Urinary bladder (tissue), 4 donors: ENCODE measurements around the gene SLC19A1. TPM values are rescaled to one million over a fixed set of nuclear protein-coding genes. Genes with fewer than 3 reads are reported as not detected.
"Not testable (repeated sequence)": the region's sequence is repeated elsewhere in the genome, so short reads cannot be mapped to it uniquely, and the experiment has no call there.

ENCODE experiments used
- DNase-seq: peaks from one replicate; pipeline ENCODE4 v3.0.0-alpha.2; 2015; ENCODE audit errors: extremely low spot score
- H3K27ac ChIP-seq: one replicate; pipeline ENCODE4 v1.5.1; 2013; ENCODE audit warnings: low read depth, mild to moderate bottlenecking, moderate library complexity
- H3K36me3 ChIP-seq: one replicate; pipeline ENCODE4 v1.6.1; 2013; ENCODE audit warnings: mild to moderate bottlenecking, moderate library complexity; ENCODE audit not compliant: insufficient read depth
- H3K4me1 ChIP-seq: one replicate; pipeline ENCODE4 v1.6.1; 2013; ENCODE audit warnings: mild to moderate bottlenecking, moderate library complexity; ENCODE audit not compliant: insufficient read depth
- H3K4me3 ChIP-seq: one replicate; pipeline ENCODE4 v1.5.1; 2013; ENCODE audit warnings: low read depth, low read length
- WGBS: extraction: QIAGEN DNeasy Blood & Tissue Kit; methylation state at CpG from one replicate; pipeline ENCODE4 v1.1.7; 2013; 5-methylcytosine and 5-hydroxymethylcytosine counted together
- polyA plus RNA-seq: library from polyadenylated mRNA; stranded (reverse); fragments of 200-250 nt; gene quantifications from one replicate; pipeline ENCODE4 v1.2.3, GENCODE V29; 2013
- total RNA-seq: library from RNA; depleted of rRNA; stranded (reverse); fragments of >200 nt; gene quantifications from one replicate; pipeline ENCODE4 v1.2.3, GENCODE V29; 2014
- donor health status: healthy with polysubstance abuse.
- donor health status: healthy.

SLC19A1 gene
- total and polyA plus RNA-seq, 2 donors: 4.2 to 7.5 TPM

GRCh38 chr21:45572783-45573451 is 30.7 kb upstream of the SLC19A1 start:
- no peaks in the 10 kb centered on the region for H3K4me1 ChIP-seq
- no peak overlapping the region for H3K4me3 ChIP-seq
- no peak for DNase-seq
- H3K27ac ChIP-seq: no peak overlapping the region
- 80% methylated on average over 11 of the region's 11 CpGs for WGBS
- no peaks in the 10 kb centered on the region for H3K36me3 ChIP-seq

- 94% methylated on average over 8 of the region's 8 CpGs for WGBS
- DNase-seq: no peak
- no peak overlapping the region for H3K27ac ChIP-seq
- no peaks in the 10 kb centered on the region for H3K36me3 ChIP-seq
- no peak overlapping the region for H3K4me3 ChIP-seq
- H3K4me1 ChIP-seq: no peaks in the 10 kb centered on the region
These were observed 30.0 kb upstream of the SLC19A1 start for GRCh38 chr21:45572231-45572630.

GRCh38 chr21:45571641-45572040 is 29.4 kb upstream of the SLC19A1 start:
- H3K4me3 ChIP-seq: no peak overlapping the region
- 74% methylated on average over 15 of the region's 15 CpGs for WGBS
- no peak for DNase-seq
- no peak overlapping the region for H3K27ac ChIP-seq
- no peaks in the 10 kb centered on the region for H3K4me1 ChIP-seq
- no peaks in the 10 kb centered on the region for H3K36me3 ChIP-seq

- Histone ChIP-seq H3K27ac (no peak overlapping the region), H3K4me3 (no peak overlapping the region), H3K36me3 (no peaks in the 10 kb centered on the region), H3K4me1 (no peaks in the 10 kb centered on the region)
- no peak for DNase-seq
- WGBS: 43% methylated on average over 20 of the region's 20 CpGs
These were observed 28.8 kb upstream of the SLC19A1 start for GRCh38 chr21:45570826-45571601.

GRCh38 chr21:45570071-45570470 is 27.8 kb upstream of the SLC19A1 start:
- Histone ChIP-seq H3K4me1 (no peaks in the 10 kb centered on the region), H3K4me3 (no peak overlapping the region), H3K27ac (no peak overlapping the region), H3K36me3 (no peaks in the 10 kb centered on the region)
- WGBS: 96% methylated on average over 7 of the region's 7 CpGs
- DNase-seq: no peak

GRCh38 chr21:45568383-45568782 is 26.1 kb upstream of the SLC19A1 start:
- Histone ChIP-seq H3K4me1 (no peaks in the 10 kb centered on the region), H3K27ac (no peak overlapping the region), H3K36me3 (no peaks in the 10 kb centered on the region), H3K4me3 (no peak overlapping the region)
- WGBS: 89% methylated on average over 3 of the region's 3 CpGs
- DNase-seq: no peak

GRCh38 chr21:45564137-45564536 is 21.9 kb upstream of the SLC19A1 start:
- not testable (repeated sequence) for H3K4me1 ChIP-seq, DNase-seq, H3K27ac ChIP-seq, H3K4me3 ChIP-seq, H3K36me3 ChIP-seq
- WGBS: 96% methylated on average over 11 of the region's 11 CpGs

- H3K4me3 ChIP-seq: no peak overlapping the region
- DNase-seq: no peak
- H3K36me3 ChIP-seq: no peaks in the 10 kb centered on the region
- no peaks in the 10 kb centered on the region for H3K4me1 ChIP-seq
- H3K27ac ChIP-seq: no peak overlapping the region
- 34% methylated on average over 6 of the region's 6 CpGs for WGBS
These were observed 20.7 kb upstream of the SLC19A1 start for GRCh38 chr21:45562965-45563364.

GRCh38 chr21:45562402-45562801 is 20.2 kb upstream of the SLC19A1 start:
- Histone ChIP-seq H3K36me3 (no peaks in the 10 kb centered on the region), H3K4me3 (no peak overlapping the region), H3K27ac (no peak overlapping the region), H3K4me1 (no peaks in the 10 kb centered on the region)
- WGBS: 47% methylated on average over 10 of the region's 10 CpGs
- DNase-seq: no peak

GRCh38 chr21:45561241-45561640 is 19.0 kb upstream of the SLC19A1 start:
- H3K27ac ChIP-seq, H3K4me1 ChIP-seq, DNase-seq, H3K36me3 ChIP-seq, H3K4me3 ChIP-seq: not testable (repeated sequence)
- WGBS: 96% methylated on average over 8 of the region's 8 CpGs

GRCh38 chr21:45560106-45561021 is 18.1 kb upstream of the SLC19A1 start:
- H3K4me3 ChIP-seq: no peak overlapping the region
- H3K27ac ChIP-seq: no peak overlapping the region
- no peaks in the 10 kb centered on the region for H3K4me1 ChIP-seq
- no peak for DNase-seq
- H3K36me3 ChIP-seq: no peaks in the 10 kb centered on the region
- whole genome bisulfite sequencing: 81% methylated on average over 30 of the region's 30 CpGs

- WGBS: 82% methylated on average over 29 of the region's 29 CpGs
- DNase-seq: no peak
- Histone ChIP-seq H3K4me3 (no peak overlapping the region), H3K4me1 (no peaks in the 10 kb centered on the region), H3K27ac (no peak overlapping the region), H3K36me3 (no peaks in the 10 kb centered on the region)
These were observed 17.2 kb upstream of the SLC19A1 start for GRCh38 chr21:45559216-45560105.
